Tibial nerve (tissue), 4 donors: ENCODE results near the gene PARP8. TPM values are rescaled to one million over a fixed set of nuclear protein-coding genes. Genes with fewer than 3 reads are reported as not detected.

Source experiments
- DNase-seq, 2 donors: peaks; one replicate each; pipeline ENCODE4 v3.0.0-alpha.2; 2019; ENCODE audit warnings: low spot score in 2 of 2
- H3K27ac ChIP-seq, 4 donors: fragments of 200-600 bp; sonication (generic) in 3 of 4; one replicate each; pipeline ENCODE4 v1.5.1; 2017 to 2019; ENCODE audit warnings: mild to moderate bottlenecking in 1 of 4
- H3K27me3 ChIP-seq, 2 donors: fragments of 200-600 bp; sonication (generic) in 1 of 2; one replicate each; pipeline versions ENCODE4 v1.5.1 to v1.6.0; 2017 to 2019
- H3K36me3 ChIP-seq, 3 donors: fragments of 200-600 bp; sonication (generic); one replicate each; pipeline ENCODE4 v1.5.1; 2018 to 2019
- H3K4me1 ChIP-seq, 4 donors: fragments of 200-600 bp; sonication (generic) in 3 of 4; one replicate each; pipeline ENCODE4 v1.5.1; 2017 to 2019
- H3K4me3 ChIP-seq, 4 donors: fragments of 200-600 bp; sonication (generic) in 3 of 4; one replicate each; pipeline ENCODE4 v1.5.1; 2017 to 2019; ENCODE audit warnings: mild to moderate bottlenecking in 1 of 4, moderate library complexity in 1 of 4
- H3K9me3 ChIP-seq, 4 donors: fragments of 200-600 bp; sonication (generic) in 3 of 4; one replicate each; pipeline ENCODE4 v1.5.1; 2017 to 2019
- EP300 ChIP-seq, 2 donors: sonication (generic); formaldehyde crosslinking; IDR thresholded peaks; one replicate each; pipeline ENCODE4 v1.6.1; 2017; ENCODE audit warnings: antibody characterized with exemption in 2 of 2, mild to moderate bottlenecking in 1 of 2
- POLR2A ChIP-seq, 2 donors: fragments of 450-650 bp; IDR thresholded peaks; one replicate each; pipeline ENCODE4 v1.6.1; 2017; ENCODE audit warnings: antibody characterized with exemption in 2 of 2, mild to moderate bottlenecking in 2 of 2, moderate library complexity in 2 of 2
- WGBS, 2 donors: methylation state at CpG; one replicate each; pipeline ENCODE4 v1.1.5; 2018; 5-methylcytosine and 5-hydroxymethylcytosine counted together
- total RNA-seq, 4 donors: library from RNA; depleted of rRNA; stranded (reverse); fragments of >200 nt; gene quantifications; one replicate each; pipeline ENCODE4 v1.1.0, GENCODE V29; 2016
- TF ChIP-seq, protein P1 (sequence below), 5 experiments: fragments of 200-600 bp in 3 of 5; fragments of 450-650 bp in 2 of 5; sonication (generic) in 3 of 5; IDR thresholded peaks; one replicate each; pipeline ENCODE4 v1.5.1; 2016 to 2019; ENCODE audit warnings: antibody characterized with exemption in 5 of 5, mild to moderate bottlenecking in 3 of 5, moderate library complexity in 2 of 5

The PARP8 gene
- total RNA-seq, 4 donors from 2014 or later: 10.4 to 24.7 (median 18.8) TPM

DNA sequence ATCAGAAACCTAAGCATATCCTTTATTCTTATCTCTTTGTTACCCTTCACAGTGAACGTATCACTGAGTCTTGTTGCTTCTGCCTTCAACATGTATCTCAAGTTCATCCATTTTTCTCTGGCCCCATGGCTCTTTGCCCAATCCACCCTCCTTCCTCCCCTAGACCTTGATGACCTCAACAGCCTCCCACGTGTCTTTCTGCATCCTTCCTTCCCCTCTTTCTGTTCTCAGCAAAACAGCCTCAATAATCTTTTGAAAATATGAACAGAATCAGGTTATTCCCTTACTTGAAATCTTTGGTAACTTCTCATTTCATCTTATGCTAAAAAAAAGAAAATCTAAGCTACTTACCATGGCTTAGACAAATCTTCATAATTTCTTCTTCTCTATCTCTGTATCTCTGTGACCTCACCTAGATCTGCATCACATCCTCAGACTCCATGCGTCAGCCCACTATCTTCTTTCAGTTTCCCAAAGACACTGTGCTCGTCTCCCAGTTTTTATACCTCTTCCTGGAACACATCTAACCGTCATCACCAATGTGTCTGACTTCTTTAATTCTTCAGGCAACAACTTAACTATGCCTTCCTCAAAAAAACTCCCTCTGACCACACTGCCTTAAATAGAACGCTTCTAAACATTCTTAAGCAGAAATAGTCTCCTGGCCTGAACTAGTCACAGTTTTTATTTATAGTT is 208.0 kb downstream of the PARP8 start:
- Histone ChIP-seq H3K36me3 (no peaks in the 10 kb centered on the region), H3K4me1 (no peaks in the 10 kb centered on the region), H3K27me3 (no peaks in the 10 kb centered on the region), H3K4me3 (no peak overlapping the region), H3K27ac (no peak overlapping the region), H3K9me3 (no peaks in the 10 kb centered on the region)
- TF ChIP-seq, protein P1, sequence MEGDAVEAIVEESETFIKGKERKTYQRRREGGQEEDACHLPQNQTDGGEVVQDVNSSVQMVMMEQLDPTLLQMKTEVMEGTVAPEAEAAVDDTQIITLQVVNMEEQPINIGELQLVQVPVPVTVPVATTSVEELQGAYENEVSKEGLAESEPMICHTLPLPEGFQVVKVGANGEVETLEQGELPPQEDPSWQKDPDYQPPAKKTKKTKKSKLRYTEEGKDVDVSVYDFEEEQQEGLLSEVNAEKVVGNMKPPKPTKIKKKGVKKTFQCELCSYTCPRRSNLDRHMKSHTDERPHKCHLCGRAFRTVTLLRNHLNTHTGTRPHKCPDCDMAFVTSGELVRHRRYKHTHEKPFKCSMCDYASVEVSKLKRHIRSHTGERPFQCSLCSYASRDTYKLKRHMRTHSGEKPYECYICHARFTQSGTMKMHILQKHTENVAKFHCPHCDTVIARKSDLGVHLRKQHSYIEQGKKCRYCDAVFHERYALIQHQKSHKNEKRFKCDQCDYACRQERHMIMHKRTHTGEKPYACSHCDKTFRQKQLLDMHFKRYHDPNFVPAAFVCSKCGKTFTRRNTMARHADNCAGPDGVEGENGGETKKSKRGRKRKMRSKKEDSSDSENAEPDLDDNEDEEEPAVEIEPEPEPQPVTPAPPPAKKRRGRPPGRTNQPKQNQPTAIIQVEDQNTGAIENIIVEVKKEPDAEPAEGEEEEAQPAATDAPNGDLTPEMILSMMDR (IDR thresholded peaks at IDR 0.05): no peak
- no peak for TF ChIP-seq POLR2A (IDR thresholded peaks at IDR 0.05)
- TF ChIP-seq EP300 (IDR thresholded peaks at IDR 0.05): no peak
- 63 to 65% methylated on average over 6 of the region's 6 CpGs for WGBS, 2 donors
- no peak for DNase-seq

DNA sequence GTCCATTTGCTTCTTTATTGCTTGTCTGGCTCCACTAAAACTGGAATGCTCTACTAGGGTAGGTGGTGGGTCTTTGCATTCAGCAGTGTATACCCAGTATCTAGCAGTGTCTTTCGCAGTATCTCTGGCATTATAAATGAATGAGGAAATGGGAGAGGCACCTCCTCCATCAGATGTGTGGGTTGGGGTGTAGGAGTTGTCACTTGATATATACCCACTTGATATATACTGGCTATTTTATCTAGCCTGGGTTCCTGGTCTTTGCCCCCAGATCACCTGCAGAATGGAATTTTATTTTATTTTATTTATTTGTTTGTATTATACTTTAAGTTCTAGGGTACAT is 208.5 kb downstream of the PARP8 start:
- WGBS, 2 donors: 70 to 88% methylated on average over 1 of the region's 1 CpG

DNA sequence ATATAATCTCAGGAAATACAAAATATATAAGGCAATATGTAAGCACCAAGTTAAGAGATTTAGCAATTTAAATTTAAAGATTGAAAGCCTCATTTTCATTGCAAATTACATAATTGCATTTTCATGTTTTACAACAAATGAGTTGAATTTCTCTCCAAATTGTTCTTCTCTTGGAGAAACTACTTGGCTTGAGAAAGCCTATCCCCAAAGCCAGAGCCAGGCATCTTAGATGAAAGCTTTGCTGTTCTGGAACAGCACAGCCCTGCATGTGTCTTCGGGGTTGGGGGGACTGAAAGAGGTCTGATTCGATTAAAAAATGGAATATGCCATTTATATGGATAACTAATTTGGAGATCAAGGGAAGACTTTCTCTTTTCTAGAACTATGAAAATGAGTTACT is 212.0 kb downstream of the PARP8 start:
- Histone ChIP-seq H3K4me3 (no peak overlapping the region), H3K36me3 (no peaks in the 10 kb centered on the region), H3K4me1 (no peaks in the 10 kb centered on the region), H3K27ac (no peak overlapping the region), H3K27me3 (no peaks in the 10 kb centered on the region), H3K9me3 (no peaks in the 10 kb centered on the region)
- TF ChIP-seq, protein P1 (IDR thresholded peaks at IDR 0.05): no peak
- TF ChIP-seq EP300 (IDR thresholded peaks at IDR 0.05): no peak
- TF ChIP-seq POLR2A (IDR thresholded peaks at IDR 0.05): no peak
- DNase-seq: no peak
- 84 to 85% methylated on average over 2 of the region's 2 CpGs for WGBS, 2 donors

More for the DNA sequence above, 208.5 kb downstream of the PARP8 start:
- Histone ChIP-seq H3K9me3 (no peaks in the 10 kb centered on the region), H3K27ac (no peak overlapping the region), H3K4me3 (no peak overlapping the region), H3K4me1 (no peaks in the 10 kb centered on the region), H3K36me3 (no peaks in the 10 kb centered on the region), H3K27me3 (no peaks in the 10 kb centered on the region)
- DNase-seq: no peak
- TF ChIP-seq EP300 (IDR thresholded peaks at IDR 0.05) (no peak), POLR2A (IDR thresholded peaks at IDR 0.05) (no peak)
- TF ChIP-seq, protein P1 (IDR thresholded peaks at IDR 0.05): no peak

DNA sequence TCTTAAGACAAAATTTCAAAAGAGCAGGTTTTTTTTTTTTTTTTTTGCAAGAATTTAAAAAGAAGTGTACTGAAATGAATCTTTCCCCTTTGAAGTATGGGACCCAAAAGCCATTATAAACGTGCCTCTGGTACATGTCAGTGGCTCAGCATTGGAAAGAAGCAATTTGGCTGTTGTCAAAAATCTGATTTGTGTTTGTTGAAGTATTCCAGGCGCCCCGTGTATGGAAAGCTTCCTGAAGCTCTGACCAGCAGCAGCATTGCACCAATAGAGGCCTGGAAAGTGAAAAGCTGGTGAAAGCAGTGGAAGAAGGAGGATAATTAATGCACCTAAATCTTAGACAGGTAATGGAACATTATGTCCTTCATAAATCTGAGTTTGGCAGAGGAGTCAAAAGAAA is 215.0 kb downstream of the PARP8 start:
- Histone ChIP-seq H3K4me1 (no peaks in the 10 kb centered on the region), H3K4me3 (no peak overlapping the region), H3K36me3 (no peaks in the 10 kb centered on the region), H3K27ac (no peak overlapping the region), H3K27me3 (no peaks in the 10 kb centered on the region), H3K9me3 (no peaks in the 10 kb centered on the region)
- no peak for DNase-seq
- TF ChIP-seq, protein P1 (IDR thresholded peaks at IDR 0.05): no peak
- TF ChIP-seq EP300 (IDR thresholded peaks at IDR 0.05) (no peak), POLR2A (IDR thresholded peaks at IDR 0.05) (no peak)
- WGBS, 2 donors: 56 to 59% methylated on average over 3 of the region's 3 CpGs

DNA sequence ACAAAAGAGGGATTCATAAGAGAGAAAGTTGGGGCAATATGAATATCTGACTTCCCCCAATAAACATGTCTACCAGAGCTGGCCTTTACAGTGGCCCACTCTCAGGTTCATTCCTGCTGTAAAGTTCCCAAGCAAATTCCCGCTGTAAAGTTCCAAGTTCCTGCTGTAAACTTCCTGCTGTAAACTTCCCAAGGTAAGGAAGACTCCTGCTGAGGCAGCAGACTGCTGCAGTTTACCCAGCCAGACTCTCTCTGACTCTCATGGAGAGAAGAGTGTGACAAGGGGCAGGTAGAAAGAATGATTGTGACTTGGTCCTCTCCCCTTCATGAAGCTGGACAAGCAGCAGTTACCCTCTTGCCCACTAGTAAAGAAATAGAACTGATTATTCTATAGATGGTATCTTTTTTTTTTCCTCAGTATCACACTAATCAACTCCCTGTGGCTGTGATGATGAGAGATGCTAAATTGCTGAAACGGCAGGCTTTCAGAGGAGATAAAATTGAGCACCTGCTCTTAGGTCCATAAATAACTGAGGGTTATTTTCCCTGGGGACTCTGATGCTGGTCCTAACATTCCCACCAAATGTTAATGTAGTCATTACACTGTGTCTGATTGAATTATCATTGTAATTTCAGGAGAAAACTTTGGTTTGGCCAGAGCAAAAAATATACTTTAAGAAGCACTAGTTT is 220.4 kb downstream of the PARP8 start:
- 14 to 19% methylated on average over 2 of the region's 2 CpGs for WGBS, 2 donors
- Histone ChIP-seq H3K27ac (no peak overlapping the region), H3K36me3 (no peaks in the 10 kb centered on the region), H3K27me3 (no peaks in the 10 kb centered on the region), H3K4me1 (no peaks in the 10 kb centered on the region), H3K9me3 (no peaks in the 10 kb centered on the region), H3K4me3 (no peak overlapping the region)
- TF ChIP-seq EP300 (IDR thresholded peaks at IDR 0.05): no peak
- no peak for TF ChIP-seq POLR2A (IDR thresholded peaks at IDR 0.05)
- TF ChIP-seq, protein P1 (IDR thresholded peaks at IDR 0.05): no peak
- no peak for DNase-seq
